Thoracic aorta (tissue), 2 donors: Measurements from ENCODE around the gene TNNT3. TPM values are rescaled to one million over a fixed set of nuclear protein-coding genes. Genes with fewer than 3 reads are reported as not detected.

Source experiments
- ATAC-seq: fragments of 150-250 bp; one replicate; pipeline ENCODE4 v1.8.0; 2017; ENCODE audit warnings: low read depth; ENCODE audit not compliant: insufficient number of reproducible peaks, low FRiP score
- DNase-seq: peaks from one replicate; pipeline ENCODE4 v3.0.0-alpha.2; 2020; ENCODE audit warnings: low spot score
- H3K27ac ChIP-seq, 2 donors: fragments of 200-600 bp; sonication (generic); 1 replicate in 1 of 2; 2 replicates in 1 of 2; pipeline ENCODE4 v1.5.1; 2016; ENCODE audit warnings: mild to moderate bottlenecking in 2 of 2, moderate library complexity in 2 of 2
- H3K27me3 ChIP-seq: fragments of 200-600 bp; sonication (generic); replicated peaks from 2 replicates; pipeline ENCODE4 v1.6.0; 2016; ENCODE audit warnings: mild to moderate bottlenecking; ENCODE audit not compliant: insufficient read depth
- H3K36me3 ChIP-seq: fragments of 200-600 bp; sonication (generic); one replicate; pipeline ENCODE4 v1.5.1; 2016
- H3K4me1 ChIP-seq, 2 donors: fragments of 200-600 bp; sonication (generic); 1 replicate in 1 of 2; 2 replicates in 1 of 2; pipeline versions ENCODE4 v1.5.1 to v1.6.0; 2016; ENCODE audit warnings: low read depth in 2 of 2, mild to moderate bottlenecking in 1 of 2; ENCODE audit not compliant: control insufficient read depth in 1 of 2
- H3K4me3 ChIP-seq: fragments of 200-600 bp; sonication (generic); 2 replicates; pipeline ENCODE4 v1.5.1; 2016; ENCODE audit warnings: mild to moderate bottlenecking
- H3K9me3 ChIP-seq: fragments of 200-600 bp; sonication (generic); 2 replicates; pipeline ENCODE4 v1.5.1; 2016
- total RNA-seq, 2 donors: library from RNA; depleted of rRNA; stranded (reverse); fragments of >200 nt; gene quantifications; one replicate each; pipeline versions ENCODE4 v1.1.0 to v1.2.3, GENCODE V29; 2016
- TF ChIP-seq, protein P1 (sequence below): fragments of 200-600 bp; sonication (generic); IDR thresholded peaks from one replicate; pipeline ENCODE4 v1.5.1; 2019; ENCODE audit warnings: antibody characterized with exemption

The TNNT3 gene
- total RNA-seq, 2 donors from 2014 or later: 8.3 to 9.7 TPM

GRCh38 chr11:1908618-1909017 lies 10.9 kb upstream of the TNNT3 start:
- TF ChIP-seq, protein P1, sequence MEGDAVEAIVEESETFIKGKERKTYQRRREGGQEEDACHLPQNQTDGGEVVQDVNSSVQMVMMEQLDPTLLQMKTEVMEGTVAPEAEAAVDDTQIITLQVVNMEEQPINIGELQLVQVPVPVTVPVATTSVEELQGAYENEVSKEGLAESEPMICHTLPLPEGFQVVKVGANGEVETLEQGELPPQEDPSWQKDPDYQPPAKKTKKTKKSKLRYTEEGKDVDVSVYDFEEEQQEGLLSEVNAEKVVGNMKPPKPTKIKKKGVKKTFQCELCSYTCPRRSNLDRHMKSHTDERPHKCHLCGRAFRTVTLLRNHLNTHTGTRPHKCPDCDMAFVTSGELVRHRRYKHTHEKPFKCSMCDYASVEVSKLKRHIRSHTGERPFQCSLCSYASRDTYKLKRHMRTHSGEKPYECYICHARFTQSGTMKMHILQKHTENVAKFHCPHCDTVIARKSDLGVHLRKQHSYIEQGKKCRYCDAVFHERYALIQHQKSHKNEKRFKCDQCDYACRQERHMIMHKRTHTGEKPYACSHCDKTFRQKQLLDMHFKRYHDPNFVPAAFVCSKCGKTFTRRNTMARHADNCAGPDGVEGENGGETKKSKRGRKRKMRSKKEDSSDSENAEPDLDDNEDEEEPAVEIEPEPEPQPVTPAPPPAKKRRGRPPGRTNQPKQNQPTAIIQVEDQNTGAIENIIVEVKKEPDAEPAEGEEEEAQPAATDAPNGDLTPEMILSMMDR: no peak
- peak overlapping the region; percentile 58 for H3K4me3 ChIP-seq
- H3K27me3 ChIP-seq: no peaks in the 10 kb centered on the region
- peak overlapping the region; percentile 11 to 42 for H3K27ac ChIP-seq
- DNase-seq (no peak), ATAC-seq (no peak)
- H3K36me3 ChIP-seq: no peaks in the 10 kb centered on the region
- no peaks in the 10 kb centered on the region for H3K9me3 ChIP-seq
- H3K4me1 ChIP-seq: peaks cover 5 to 19% of the 10 kb centered on the region in 2 donors

DNA sequence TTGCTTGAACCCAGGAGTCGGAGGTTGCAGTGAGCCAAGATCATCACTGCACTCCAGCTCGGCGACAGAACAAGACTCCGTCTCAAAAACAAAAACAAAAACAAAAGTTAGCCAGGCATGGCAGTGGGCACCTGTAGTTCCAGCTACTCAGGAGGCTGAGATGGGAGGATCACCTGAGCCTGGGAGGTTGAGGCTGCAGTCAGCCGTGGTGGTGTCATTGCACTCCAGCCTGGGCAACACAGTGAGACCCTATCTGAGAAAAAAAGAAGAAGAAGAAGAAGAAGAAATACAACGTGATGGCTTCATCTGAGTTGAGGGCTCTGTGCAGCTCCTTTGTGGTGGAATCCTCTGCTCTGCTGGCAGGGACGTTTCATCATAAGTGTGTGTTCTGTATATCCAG lies 10.0 kb upstream of the TNNT3 start:
- ATAC-seq: no peak
- no peaks in the 10 kb centered on the region for H3K36me3 ChIP-seq
- peaks cover 5 to 19% of the 10 kb centered on the region in 2 donors for H3K4me1 ChIP-seq
- no peaks in the 10 kb centered on the region for H3K27me3 ChIP-seq
- no peak overlapping the region for H3K27ac ChIP-seq
- H3K4me3 ChIP-seq: no peak overlapping the region
- no peak for DNase-seq
- H3K9me3 ChIP-seq: no peaks in the 10 kb centered on the region
- TF ChIP-seq, protein P1: no peak

DNA sequence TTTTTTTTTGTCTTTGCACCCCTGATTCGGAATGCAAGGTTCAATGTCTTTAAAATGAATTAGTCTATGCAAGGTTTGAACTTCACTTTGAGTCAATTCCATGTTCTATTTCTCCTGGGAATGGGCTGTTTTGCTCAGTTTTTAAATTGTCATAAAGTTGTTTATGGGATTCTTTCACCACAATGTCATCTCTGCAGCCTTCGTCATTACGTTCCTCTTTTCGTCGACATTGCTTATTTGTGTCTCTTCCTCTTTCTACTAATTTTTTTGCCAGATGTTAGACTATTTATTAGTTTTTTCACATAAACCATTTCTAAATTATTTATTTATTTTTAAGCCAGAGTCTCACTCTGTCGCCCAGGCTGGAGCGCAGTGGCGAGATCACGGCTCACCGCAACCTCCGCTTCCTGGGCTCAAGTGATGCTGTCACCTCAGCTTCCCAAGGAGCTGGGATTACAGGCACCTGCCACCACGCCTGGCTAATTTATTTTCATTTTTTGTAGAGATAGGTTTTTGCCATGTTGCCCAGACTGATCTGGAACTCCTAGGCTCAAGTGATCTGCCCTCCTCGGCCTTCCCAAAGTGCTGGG lies 7.1 kb upstream of the TNNT3 start:
- TF ChIP-seq, protein P1: no peak
- no peak overlapping the region for H3K27ac ChIP-seq
- H3K36me3 ChIP-seq: no peaks in the 10 kb centered on the region
- H3K4me1 ChIP-seq: peaks cover 5 to 13% of the 10 kb centered on the region in 2 donors
- no peak overlapping the region for H3K4me3 ChIP-seq
- ATAC-seq: no peak
- DNase-seq: no peak
- no peaks in the 10 kb centered on the region for H3K27me3 ChIP-seq
- no peaks in the 10 kb centered on the region for H3K9me3 ChIP-seq

DNA sequence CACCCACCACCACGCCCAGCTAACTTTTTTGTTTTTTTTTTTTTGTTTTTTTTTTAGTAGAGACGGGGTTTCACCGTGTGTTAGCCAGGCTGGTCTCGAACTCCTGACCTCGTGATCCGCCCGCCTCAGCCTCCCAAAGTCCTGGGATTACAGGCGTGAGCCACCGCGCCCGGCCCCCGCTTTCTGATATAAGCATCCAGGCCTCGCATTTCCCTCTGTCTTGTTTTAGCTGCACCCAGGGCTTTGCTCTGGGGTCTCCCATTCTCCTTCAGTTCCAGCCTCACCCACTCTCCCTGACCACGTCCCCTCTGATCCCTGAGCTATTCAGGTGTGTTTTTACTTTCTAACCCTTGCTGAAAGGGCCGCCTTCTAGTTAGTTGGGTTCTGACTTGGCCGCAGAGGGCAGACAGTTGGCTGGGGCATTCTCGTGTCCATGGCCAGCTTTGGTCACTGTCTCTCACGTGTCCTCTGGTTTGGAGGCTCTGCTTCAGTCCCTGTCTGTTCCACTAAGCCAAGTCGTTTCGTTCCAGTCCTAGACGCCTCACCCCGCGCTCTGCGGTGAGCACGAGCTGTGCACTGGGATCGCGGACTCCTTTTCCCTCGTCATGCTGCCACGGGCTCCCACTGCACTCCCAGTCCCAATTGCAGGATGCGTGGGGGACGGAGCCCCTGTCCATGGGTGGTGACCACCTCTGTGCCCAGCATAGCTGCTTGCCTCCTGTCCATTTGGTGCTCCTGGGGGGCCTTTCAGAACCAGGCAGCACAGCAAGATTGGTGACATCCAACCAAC lies 6.0 kb upstream of the TNNT3 start:
- TF ChIP-seq, protein P1: no peak
- peaks cover 5 to 7% of the 10 kb centered on the region in 2 donors for H3K4me1 ChIP-seq
- H3K36me3 ChIP-seq: no peaks in the 10 kb centered on the region
- no peaks in the 10 kb centered on the region for H3K9me3 ChIP-seq
- DNase-seq: no peak
- H3K4me3 ChIP-seq: no peak overlapping the region
- ATAC-seq: no peak
- no peaks in the 10 kb centered on the region for H3K27me3 ChIP-seq
- H3K27ac ChIP-seq: no peak overlapping the region

DNA sequence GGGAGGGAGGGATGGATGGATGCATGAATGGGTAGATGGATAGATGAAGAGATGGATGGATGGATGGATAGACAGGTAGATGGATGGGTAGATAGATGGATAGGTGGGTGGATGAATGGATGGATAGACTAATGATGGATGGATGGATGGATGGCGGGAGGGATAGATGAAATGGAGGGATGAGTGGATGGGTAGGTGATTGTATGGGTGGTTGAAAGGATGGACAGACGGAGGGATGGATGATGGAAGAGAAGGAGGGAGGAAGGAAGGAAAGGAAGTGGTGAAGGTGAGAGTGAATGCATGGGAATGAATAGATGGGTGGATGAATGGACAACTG lies 3.7 kb upstream of the TNNT3 start:
- Histone ChIP-seq H3K4me3 (no peak overlapping the region), H3K27me3 (no peaks in the 10 kb centered on the region), H3K27ac (no peak overlapping the region), H3K4me1 (no peaks in the 10 kb centered on the region), H3K9me3 (no peaks in the 10 kb centered on the region), H3K36me3 (no peaks in the 10 kb centered on the region)
- TF ChIP-seq, protein P1: no peak
- DNase-seq: no peak
- ATAC-seq: no peak
